Measurements from ENCODE around the gene TTI1. TPM values are rescaled to one million over a fixed set of nuclear protein-coding genes. Genes with fewer than 3 reads are reported as not detected.

TTI1 gene
- total RNA-seq, 1 experiment from 2014 or later: 54.0 TPM

DNA sequence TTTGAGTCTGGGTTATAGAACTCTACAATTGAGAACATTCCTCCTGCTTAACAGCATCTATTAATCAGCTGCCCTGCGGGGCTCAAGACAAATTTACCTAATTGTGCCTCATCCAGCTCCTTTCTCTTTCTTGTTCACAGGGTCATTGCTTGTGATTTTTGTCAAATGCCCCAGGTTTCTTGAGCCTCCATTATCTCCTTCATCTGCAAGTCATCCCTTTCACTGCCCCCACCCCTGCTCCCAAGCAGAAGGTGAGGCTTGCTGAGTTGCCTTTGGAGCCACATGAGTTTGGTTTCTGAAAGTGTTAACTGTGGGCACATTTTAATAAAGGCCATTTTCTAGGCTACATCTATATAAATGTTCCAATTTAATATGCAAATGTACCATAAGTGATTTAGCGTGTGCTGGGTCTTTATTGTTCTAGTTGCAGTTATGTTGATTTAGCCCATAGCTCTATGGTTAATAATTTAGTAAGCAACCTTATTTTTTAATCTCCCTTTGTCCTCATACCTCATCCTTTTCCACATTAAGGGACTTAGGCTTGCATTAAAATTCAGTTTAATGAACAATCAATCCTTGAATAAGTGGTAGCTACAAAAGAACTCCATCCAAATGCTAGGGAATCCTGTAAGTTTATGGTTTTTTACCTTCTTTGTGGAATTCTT is 74.3 kb downstream of the TTI1 start:
- H3K36me3 Mint-ChIP-seq (ENCODE audit: insufficient read depth, unreplicated experiment): no peaks in the 10 kb centered on the region
- intact Hi-C loops (cut with micrococcal nuclease; ENCODE audit: unreplicated experiment): no loop called here
- BruUV-seq (replicated peaks): no TSS peak
- TF ChIP-seq, protein P1, sequence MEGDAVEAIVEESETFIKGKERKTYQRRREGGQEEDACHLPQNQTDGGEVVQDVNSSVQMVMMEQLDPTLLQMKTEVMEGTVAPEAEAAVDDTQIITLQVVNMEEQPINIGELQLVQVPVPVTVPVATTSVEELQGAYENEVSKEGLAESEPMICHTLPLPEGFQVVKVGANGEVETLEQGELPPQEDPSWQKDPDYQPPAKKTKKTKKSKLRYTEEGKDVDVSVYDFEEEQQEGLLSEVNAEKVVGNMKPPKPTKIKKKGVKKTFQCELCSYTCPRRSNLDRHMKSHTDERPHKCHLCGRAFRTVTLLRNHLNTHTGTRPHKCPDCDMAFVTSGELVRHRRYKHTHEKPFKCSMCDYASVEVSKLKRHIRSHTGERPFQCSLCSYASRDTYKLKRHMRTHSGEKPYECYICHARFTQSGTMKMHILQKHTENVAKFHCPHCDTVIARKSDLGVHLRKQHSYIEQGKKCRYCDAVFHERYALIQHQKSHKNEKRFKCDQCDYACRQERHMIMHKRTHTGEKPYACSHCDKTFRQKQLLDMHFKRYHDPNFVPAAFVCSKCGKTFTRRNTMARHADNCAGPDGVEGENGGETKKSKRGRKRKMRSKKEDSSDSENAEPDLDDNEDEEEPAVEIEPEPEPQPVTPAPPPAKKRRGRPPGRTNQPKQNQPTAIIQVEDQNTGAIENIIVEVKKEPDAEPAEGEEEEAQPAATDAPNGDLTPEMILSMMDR (IDR thresholded peaks at IDR 0.05; ENCODE audit: unreplicated experiment): no peak
- H3K27ac Mint-ChIP-seq (ENCODE audit: unreplicated experiment): no peak overlapping the region
- no peaks in the 10 kb centered on the region for H3K9me3 Mint-ChIP-seq (ENCODE audit: low read depth, unreplicated experiment)
- CTCF ChIA-PET: interaction anchor here (0.7 kb wide), 2 partner anchors 148 to 164 kb away, joined by 3 read pairs; no protein-coding TSS in a partner anchor
- H3K4me3 Mint-ChIP-seq (ENCODE audit: low read depth, unreplicated experiment): no peak overlapping the region
- peaks cover 88% of the 10 kb centered on the region for H3K27me3 Mint-ChIP-seq (ENCODE audit: unreplicated experiment)
- H3K4me1 Mint-ChIP-seq (ENCODE audit: low read depth, unreplicated experiment): no peaks in the 10 kb centered on the region
- DNase-seq: no peak

DNA sequence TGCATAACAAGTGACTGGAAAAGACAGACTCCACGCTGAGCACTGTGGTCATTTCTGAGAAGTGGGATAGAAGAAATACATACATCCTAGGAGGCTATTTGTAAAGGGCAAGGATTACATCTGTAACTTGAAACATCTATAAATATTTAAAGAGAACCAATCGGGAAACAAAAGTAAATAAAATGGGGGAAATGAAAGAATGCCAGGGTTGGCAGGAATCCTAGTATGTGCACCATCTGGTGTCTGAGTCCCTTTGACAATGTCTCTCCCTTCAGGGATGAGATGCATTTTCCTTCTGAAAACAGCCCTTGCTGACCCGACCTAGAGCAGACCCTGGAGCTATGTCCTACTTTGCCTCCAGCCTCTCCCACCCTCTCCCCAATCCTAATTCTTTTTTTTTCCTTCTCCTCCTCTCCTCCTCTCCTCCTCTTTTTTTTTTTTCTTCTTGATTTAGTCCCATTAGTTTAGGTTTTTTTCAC is 77.1 kb downstream of the TTI1 start:
- H3K27ac Mint-ChIP-seq (ENCODE audit: unreplicated experiment): no peak overlapping the region
- BruUV-seq (replicated peaks): no TSS peak
- peaks cover 75% of the 10 kb centered on the region for H3K27me3 Mint-ChIP-seq (ENCODE audit: unreplicated experiment)
- intact Hi-C loops (cut with micrococcal nuclease; ENCODE audit: unreplicated experiment): no loop called here
- DNase-seq: no peak
- TF ChIP-seq, protein P1 (IDR thresholded peaks at IDR 0.05; ENCODE audit: unreplicated experiment): no peak
- no peaks in the 10 kb centered on the region for H3K4me1 Mint-ChIP-seq (ENCODE audit: low read depth, unreplicated experiment)
- no peaks in the 10 kb centered on the region for H3K9me3 Mint-ChIP-seq (ENCODE audit: low read depth, unreplicated experiment)
- no peaks in the 10 kb centered on the region for H3K36me3 Mint-ChIP-seq (ENCODE audit: insufficient read depth, unreplicated experiment)
- H3K4me3 Mint-ChIP-seq (ENCODE audit: low read depth, unreplicated experiment): no peak overlapping the region
- CTCF ChIA-PET: interaction anchor here (0.7 kb wide), 1 partner anchor 37 kb away, joined by 3 read pairs; no protein-coding TSS in a partner anchor

DNA sequence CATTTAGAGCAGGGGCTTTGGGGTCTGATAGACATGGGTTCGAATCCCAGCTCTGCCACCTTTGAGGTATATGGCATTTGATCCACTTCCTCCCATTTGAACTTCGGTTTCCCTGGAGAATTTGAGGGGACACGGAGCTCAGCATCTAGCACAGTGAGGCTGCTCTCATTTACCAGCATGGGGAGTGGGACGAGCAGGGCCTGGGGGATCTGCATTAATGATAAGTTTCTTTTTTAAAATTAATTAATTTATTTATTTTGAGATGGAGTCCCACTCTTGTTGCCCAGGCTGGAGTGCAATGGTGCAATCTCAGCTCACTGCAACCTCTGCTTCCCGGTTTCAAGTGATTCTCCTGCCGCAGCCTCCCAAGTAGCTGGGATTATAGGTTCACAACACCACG is 77.7 kb downstream of the TTI1 start:
- H3K27ac Mint-ChIP-seq (ENCODE audit: unreplicated experiment): no peak overlapping the region
- intact Hi-C loops (cut with micrococcal nuclease; ENCODE audit: unreplicated experiment): no loop called here
- H3K4me3 Mint-ChIP-seq (ENCODE audit: low read depth, unreplicated experiment): no peak overlapping the region
- no peaks in the 10 kb centered on the region for H3K9me3 Mint-ChIP-seq (ENCODE audit: low read depth, unreplicated experiment)
- H3K4me1 Mint-ChIP-seq (ENCODE audit: low read depth, unreplicated experiment): no peaks in the 10 kb centered on the region
- CTCF ChIA-PET: no interaction called here
- H3K36me3 Mint-ChIP-seq (ENCODE audit: insufficient read depth, unreplicated experiment): no peaks in the 10 kb centered on the region
- TF ChIP-seq, protein P1 (IDR thresholded peaks at IDR 0.05; ENCODE audit: unreplicated experiment): no peak
- DNase-seq: no peak
- peaks cover 69% of the 10 kb centered on the region for H3K27me3 Mint-ChIP-seq (ENCODE audit: unreplicated experiment)
- no TSS peak for BruUV-seq (replicated peaks)

DNA sequence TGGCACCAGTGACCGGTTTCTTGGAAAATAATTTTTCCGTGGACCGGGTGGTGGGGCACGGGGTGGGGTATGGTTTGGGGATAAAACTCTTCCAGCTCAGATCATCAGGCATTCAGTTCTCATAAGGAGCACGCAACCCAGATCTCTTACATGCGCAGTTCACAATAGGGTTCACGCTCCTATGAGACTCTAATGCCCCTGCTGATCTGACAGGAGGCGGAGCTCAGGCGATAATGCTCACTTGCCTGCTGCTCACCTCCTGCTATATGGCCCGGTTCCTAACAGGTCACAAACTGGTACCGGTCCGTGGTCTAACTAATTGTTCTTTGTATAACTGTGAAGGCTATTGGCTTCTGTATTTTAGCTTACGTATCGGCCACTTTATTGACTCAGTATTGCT is 78.6 kb downstream of the TTI1 start:
- Mint-ChIP-seq H3K27ac (ENCODE audit: unreplicated experiment) (no peak overlapping the region), H3K36me3 (ENCODE audit: insufficient read depth, unreplicated experiment) (no peaks in the 10 kb centered on the region), H3K4me1 (ENCODE audit: low read depth, unreplicated experiment) (no peaks in the 10 kb centered on the region), H3K27me3 (ENCODE audit: unreplicated experiment) (peaks cover 60% of the 10 kb centered on the region), H3K4me3 (ENCODE audit: low read depth, unreplicated experiment) (no peak overlapping the region), H3K9me3 (ENCODE audit: low read depth, unreplicated experiment) (no peaks in the 10 kb centered on the region)
- CTCF ChIA-PET: no interaction called here
- no peak for DNase-seq
- BruUV-seq (replicated peaks): no TSS peak
- TF ChIP-seq, protein P1 (IDR thresholded peaks at IDR 0.05; ENCODE audit: unreplicated experiment): no peak
- intact Hi-C loops (cut with micrococcal nuclease; ENCODE audit: unreplicated experiment): no loop called here
